SH-SY5Y (cell line): ENCODE measurements around the gene TRIM66.

Source experiments
- GATA2 ChIP-seq: IDR thresholded peaks from 2 replicates; pipeline ENCODE4 v1.6.1; 2011; ENCODE audit warnings: mild to moderate bottlenecking, low read depth, low read length
- GATA3 ChIP-seq: IDR thresholded peaks from 2 replicates; pipeline ENCODE4 v1.6.1; 2011; ENCODE audit warnings: low read depth, mild to moderate bottlenecking, low read length, moderate library complexity

TRIM66 gene

DNA sequence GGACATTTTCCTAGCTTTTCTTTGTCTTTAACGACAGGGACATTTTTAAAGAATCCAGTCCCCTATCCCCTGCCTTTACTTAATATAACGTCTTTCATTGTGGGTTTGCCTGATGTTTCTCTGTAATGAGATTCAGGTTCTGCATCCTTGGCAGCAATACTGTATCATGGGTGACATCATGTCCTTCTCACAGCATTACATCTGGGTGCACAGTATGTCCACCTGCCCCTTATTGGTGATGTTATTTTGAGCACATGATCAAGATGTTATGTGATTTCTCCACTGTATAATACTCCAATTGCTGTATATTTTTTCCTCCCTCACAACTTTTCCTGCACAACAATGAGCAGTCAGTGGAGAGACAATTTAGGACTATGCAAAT lies 78.8 kb downstream of the TRIM66 start:
- TF ChIP-seq GATA3 (no peak), GATA2 (no peak)

DNA sequence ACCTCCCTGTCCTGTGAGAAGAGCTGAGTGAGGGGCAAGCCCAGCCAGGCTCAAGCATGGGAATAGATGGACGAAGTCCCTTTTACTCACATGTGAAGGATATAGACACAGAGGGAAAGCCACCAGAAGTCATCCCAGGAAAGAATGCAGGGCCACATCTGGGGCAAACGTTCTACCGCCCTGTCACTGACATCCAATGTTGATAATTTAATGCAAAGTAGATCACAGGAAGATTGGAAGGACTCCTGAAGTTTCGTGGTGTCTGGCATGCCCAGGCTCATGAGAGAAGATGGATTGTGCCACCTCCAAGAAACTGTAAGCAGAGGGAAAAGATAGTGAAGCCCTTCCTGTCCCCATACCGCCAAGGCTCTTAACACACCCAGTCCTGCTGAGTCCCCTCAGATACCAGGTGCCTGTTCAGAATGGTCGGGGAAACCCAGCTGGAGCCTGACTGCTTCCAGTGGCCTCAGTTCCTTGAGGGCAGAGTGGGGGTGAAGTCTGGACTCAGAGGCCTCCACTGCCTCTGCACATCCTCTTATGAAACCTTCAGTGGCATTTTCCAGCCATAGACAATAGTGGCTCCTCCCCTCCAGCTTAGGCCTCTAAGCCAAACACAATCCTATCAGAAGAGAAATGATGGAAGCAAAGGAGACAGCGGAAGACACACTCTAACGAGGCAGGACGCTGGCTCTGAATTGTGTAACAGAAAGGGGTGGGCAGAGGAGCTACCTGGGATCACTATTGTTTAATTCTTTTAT lies 80.9 kb downstream of the TRIM66 start:
- no peak for TF ChIP-seq GATA2
- TF ChIP-seq GATA3, result no peak

DNA sequence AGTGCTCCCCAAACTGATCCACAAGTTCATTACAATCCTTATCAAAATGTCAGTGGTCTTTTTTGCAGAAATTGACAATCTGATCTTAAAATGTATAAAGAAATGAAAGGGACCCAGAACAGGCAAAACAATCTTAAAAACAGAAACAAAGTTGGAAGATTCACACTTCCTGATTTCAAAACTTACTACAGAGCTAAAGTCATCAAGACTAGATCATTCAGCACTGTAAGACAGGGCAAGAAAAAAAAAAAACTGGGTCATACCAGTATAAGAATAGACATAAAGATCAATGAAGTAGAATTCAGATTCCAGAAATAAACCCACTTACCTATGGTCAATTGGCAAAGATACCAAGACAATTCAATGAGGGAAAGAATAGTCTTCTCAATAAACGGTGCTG lies 84.0 kb downstream of the TRIM66 start:
- TF ChIP-seq GATA3, result no peak
- TF ChIP-seq GATA2, result no peak

DNA sequence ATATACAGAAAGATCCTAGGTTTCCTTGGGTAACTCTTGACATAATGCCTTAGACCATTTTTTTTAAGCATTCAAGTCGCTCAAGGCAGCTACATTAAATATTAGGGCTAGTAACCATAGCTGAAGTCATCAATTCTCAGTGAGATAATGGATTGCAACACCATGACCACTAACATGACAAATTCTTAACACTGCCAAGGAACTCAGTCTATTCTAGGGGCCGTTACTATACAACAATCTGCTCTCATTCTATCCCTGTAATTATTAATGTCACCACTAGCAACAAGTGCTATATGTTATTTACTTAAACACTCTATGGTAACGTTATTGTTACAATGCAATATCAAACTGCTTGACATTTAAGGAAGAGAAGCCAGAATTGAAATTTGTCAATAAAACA lies 85.3 kb downstream of the TRIM66 start:
- no peak for TF ChIP-seq GATA2
- TF ChIP-seq GATA3, result no peak

DNA sequence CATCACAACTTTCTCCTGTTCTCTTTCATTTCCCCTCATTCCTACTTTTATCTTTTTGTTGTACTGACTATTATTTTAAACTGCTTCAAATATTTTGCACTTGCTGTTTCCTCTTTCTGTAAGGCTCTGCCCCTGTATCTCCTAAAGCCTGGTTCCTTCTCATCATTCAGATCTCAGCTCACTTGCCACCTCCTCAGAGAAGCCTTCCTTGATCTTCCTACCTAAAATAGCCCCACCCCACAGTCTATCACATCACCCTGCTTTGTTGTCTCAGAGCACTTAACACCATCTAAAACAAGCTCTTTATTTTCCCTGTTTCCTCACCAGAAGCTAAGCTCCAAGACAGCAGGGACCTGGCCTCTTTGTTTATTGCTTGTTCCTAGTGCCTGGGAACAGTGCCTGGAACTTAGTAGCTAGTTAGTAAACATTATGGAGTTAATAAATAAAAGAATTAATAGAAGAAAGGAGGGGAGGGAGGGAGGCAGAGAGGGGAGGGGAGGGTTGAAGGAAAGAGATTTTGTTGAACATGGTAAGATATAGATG lies 85.9 kb downstream of the TRIM66 start:
- TF ChIP-seq GATA2 (no peak), GATA3 (no peak)

DNA sequence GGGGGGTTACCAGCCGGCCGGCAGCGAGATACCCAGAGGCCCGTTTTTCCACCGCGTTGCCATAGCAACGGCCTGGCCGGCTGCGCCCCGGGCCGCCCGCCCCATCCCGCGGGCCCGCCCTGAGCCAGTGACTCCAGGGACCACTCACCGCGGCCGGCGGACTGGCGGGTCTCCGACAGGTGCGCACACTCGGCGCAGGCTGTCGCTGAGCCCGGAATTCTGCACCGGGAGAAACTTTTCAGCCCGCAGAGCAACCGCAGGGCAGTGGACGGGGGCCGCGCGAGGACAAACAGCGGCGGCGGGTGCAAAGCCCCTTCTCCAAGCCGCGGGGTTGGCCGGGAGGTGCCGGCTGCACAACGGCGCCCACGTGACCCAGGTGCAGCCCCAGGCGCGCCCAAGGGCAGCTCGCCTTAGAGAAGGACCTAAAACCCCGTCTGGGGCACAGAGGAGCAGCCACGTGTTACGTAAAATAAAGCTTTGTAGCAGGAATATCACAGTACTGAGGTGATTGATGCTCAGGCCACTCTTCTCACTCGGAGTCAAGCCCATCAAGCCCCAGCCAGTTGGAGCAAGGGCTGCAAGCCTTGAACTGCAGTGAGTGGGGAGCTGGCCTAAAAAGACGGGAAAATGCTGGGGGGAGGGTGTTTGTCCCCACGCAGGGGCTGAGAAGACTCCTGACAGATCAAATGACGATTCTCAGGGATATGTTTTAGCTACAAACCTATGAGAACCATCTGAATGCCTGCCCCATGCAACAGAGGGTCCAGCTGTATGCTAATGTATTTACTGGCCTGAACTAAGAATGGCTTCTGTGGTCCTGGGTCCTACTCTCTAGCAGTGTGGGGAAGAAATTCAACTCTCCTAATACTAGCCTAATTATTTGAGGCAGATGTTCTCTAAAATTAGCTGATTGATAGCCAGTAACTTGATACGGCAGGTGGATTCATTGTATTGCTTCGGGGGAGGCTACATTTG lies 88.2 kb downstream of the TRIM66 start, which contains the start of gene STK33:
Gene STK33, minus strand, starts transcription at position 294 of the 975 bp plus-strand sequence. CDS start 119,323 bp downstream, outside the sequence.
- TF ChIP-seq GATA3 (no peak), GATA2 (no peak)

DNA sequence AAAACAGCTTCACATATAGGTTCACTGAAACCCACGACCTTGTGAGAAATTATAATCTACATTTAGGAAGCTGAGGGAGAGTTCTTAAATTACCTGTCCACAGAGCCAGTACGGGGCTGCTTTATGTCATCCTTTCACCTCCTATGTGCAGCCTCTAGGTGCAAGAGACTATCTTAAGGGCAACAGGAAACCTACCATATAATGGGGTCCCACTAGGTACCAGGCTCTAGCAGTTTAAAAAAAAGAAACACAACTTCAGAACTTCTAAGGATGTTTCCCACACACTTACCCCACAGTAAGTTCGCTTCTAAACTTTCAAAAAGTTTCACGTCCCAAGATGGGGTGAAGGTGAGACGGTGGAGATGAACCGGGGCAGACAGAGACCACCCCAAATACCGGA lies 89.0 kb downstream of the TRIM66 start:
- TF ChIP-seq GATA2 (no peak), GATA3 (no peak)

DNA sequence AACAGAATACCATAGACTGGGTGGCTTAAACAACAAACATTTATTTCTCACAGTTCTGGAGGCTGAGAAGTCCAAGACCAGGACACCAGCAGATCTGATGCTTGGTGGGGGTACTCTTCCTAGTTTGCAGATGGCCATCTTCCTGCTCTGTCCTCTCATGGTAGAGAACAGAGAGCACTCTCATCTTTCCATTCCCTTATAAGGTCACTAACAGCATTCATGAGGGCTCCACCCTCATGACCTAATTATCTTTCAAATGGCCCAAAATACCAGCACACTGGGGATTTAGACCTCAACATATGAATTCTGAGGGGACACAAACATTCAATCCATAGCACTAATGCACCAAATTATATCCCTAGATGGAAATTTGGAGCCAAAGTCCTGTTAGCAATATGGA lies 94.5 kb downstream of the TRIM66 start:
- no peak for TF ChIP-seq GATA2
- no peak for TF ChIP-seq GATA3

DNA sequence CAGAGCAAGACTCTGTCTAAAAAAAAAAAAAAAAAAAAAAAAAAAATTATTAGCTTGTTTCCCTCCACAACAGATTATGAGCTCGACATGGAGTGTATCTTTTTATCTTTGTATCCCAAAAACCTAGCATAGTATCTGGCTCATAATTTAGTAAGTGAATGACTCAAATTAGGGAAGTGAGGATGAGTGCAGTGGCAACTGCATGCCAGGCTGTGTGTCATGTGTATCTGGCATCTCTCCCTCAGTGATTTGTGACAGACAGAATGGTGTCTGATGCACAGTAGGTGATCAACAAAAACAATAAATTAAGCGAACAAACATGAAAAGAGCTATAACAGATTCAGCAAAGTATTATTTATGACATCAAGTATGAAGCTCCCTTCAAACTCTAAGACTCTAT lies 95.7 kb downstream of the TRIM66 start:
- TF ChIP-seq GATA3 (no peak), GATA2 (no peak)

DNA sequence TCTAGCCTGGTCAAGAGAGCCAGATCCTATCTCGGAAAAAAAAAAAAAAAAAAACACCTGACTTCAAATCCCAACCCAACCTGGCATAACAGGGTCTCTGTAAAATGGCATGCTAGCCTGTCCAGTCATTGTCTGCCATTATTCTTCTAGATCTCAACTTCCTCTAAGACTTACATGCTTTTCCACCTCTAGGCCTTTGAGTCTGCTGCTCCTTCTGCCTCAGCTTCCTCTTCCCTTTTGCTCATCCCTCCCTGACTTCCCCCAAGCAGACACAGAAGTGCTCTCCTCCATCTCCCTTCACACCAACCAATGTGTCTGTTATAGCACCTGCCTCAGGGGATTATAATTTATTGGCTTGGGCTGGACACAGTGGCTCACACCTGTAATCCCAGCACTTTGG lies 96.3 kb downstream of the TRIM66 start:
- TF ChIP-seq GATA3 (no peak), GATA2 (no peak)

DNA sequence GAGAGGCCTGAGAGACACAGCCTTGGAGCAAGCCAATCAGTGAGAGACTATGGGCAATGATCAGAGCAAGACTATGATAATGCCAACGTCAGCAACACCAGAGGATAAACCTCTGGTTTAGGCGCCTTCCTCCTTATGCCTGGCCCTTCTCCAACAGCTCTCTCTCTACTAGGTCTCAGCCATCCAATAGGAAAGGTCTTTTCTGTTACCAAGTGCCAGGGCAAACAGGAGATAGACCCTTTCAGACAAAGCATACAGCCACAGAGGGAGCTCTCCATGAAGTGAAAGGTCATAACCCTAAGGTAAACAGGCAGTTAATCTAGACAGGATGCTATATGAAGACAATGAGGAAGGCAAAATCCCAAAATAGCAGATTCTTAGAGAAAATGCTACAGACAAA lies 98.0 kb downstream of the TRIM66 start:
- no peak for TF ChIP-seq GATA2
- TF ChIP-seq GATA3, result no peak

DNA sequence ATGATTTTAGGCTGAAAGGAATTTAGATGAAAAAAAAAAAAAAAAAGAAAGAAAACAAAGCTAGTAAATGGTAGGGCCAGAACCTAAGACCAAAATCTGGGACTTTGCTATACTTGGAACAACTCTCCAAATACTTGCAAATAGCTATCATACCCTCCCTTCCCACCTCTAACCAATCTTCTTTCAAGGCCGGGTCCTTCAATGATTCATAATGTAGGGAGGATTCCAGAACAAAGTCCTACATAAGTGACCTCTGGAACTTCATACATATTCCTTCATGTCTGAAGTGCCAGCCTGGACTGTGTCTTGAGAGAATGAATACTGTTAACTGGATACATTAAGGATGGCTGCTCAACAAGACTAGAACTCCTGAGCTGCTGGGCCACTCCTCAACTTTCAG lies 98.4 kb downstream of the TRIM66 start:
- TF ChIP-seq GATA2, result no peak
- no peak for TF ChIP-seq GATA3

DNA sequence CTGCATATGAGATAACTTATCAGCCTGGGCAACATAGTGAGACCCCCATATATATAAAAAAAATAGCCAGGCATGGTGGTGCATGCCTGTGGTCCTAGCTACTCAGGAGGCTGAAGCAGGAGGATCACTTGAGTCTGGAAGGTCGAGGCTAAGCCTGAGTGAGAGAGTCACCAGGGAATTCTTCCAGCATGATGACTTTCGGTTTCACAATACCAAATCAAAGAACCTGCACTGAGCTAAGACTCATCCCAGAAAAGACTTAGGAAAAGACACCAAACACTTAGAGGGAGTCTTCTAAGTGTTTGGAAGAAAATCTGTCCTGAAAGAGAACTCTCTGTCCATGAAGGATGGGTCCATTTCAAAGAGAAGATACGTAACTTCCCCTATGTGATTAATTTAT lies 101.2 kb downstream of the TRIM66 start:
- TF ChIP-seq GATA3, result no peak
- TF ChIP-seq GATA2, result no peak
